SU-DHL-6 (cell line): ENCODE measurements around the gene PPIA.

ENCODE experiments used
- H2AFZ ChIP-seq: fragments of 200-600 bp; sonication (generic); 2 replicates; pipeline ENCODE4 v1.6.1; 2014; ENCODE audit warnings: low read depth, mild to moderate bottlenecking, moderate library complexity, mixed read lengths, antibody characterized with exemption, low read length; ENCODE audit not compliant: severe bottlenecking
- H3F3A ChIP-seq: fragments of 200-600 bp; shearing (Covaris generic); 2 replicates; pipeline ENCODE4 v1.6.0; 2016; ENCODE audit warnings: antibody characterized with exemption, mild to moderate bottlenecking; ENCODE audit not compliant: insufficient read depth
- H3K27ac ChIP-seq: fragments of 200-600 bp; sonication (generic); 2 replicates; pipeline ENCODE4 v1.5.1; 2016; ENCODE audit warnings: low read depth, mild to moderate bottlenecking, low read length, moderate library complexity, mixed read lengths
- H3K27me3 ChIP-seq: fragments of 200-600 bp; sonication (generic), shearing (Covaris generic); 2 replicates; pipeline ENCODE4 v1.6.0; 2014; ENCODE audit warnings: mild to moderate bottlenecking, low read length
- H3K36me3 ChIP-seq: fragments of 200-600 bp; sonication (generic); 2 replicates; pipeline ENCODE4 v1.6.1; 2014; ENCODE audit warnings: mild to moderate bottlenecking, low read length, mixed read lengths
- H3K4me2 ChIP-seq: fragments of 300-600, 200-600 bp; shearing (Covaris generic), sonication (generic); 2 replicates; pipeline ENCODE4 v1.6.0; 2014; ENCODE audit warnings: low read length, low read depth, mild to moderate bottlenecking; ENCODE audit not compliant: poor library complexity, severe bottlenecking
- H3K4me3 ChIP-seq: fragments of 200-600 bp; sonication (generic); 2 replicates; pipeline ENCODE4 v1.5.1; 2014; ENCODE audit warnings: antibody characterized with exemption, low read length, mild to moderate bottlenecking, mixed read lengths; ENCODE audit not compliant: insufficient read depth, poor library complexity, severe bottlenecking
- H3K79me2 ChIP-seq: fragments of 200-600 bp; sonication (generic); 2 replicates; pipeline ENCODE4 v1.6.1; 2014; ENCODE audit warnings: mild to moderate bottlenecking, low read length, moderate library complexity; ENCODE audit not compliant: insufficient read depth
- H3K9ac ChIP-seq: fragments of 200-600 bp; sonication (generic); 2 replicates; pipeline ENCODE4 v1.7.0; 2014; ENCODE audit warnings: mild to moderate bottlenecking, low read length
- H3K9me2 ChIP-seq: fragments of 200-600 bp; sonication (generic); replicated peaks from 2 replicates; pipeline ENCODE4 v1.6.1; 2014; ENCODE audit warnings: low read length; ENCODE audit not compliant: insufficient read depth
- H3K9me3 ChIP-seq: fragments of 200-600 bp; sonication (generic); 2 replicates; pipeline ENCODE4 v1.6.1; 2014; ENCODE audit warnings: low read length, mixed read lengths; ENCODE audit not compliant: insufficient read depth
- H4K20me1 ChIP-seq: fragments of 200-600 bp; sonication (generic); 2 replicates; pipeline ENCODE4 v1.6.1; 2014; ENCODE audit warnings: low read depth, mild to moderate bottlenecking, antibody characterized with exemption, low read length, moderate library complexity, mixed read lengths
- CTCF ChIP-seq: fragments of 200-600 bp; sonication (generic); IDR thresholded peaks from one replicate; pipeline ENCODE4 v1.5.1; 2017; ENCODE audit warnings: antibody characterized with exemption, mild to moderate bottlenecking, low read length, moderate library complexity; ENCODE audit not compliant: insufficient read depth, poor library complexity, severe bottlenecking
- EZH2phosphoT487 ChIP-seq: fragments of 200-600 bp; sonication (generic), shearing (Covaris generic); conservative IDR thresholded peaks from 2 replicates; pipeline ENCODE4 v1.6.1; 2018; ENCODE audit warnings: mild to moderate bottlenecking, antibody characterized with exemption, low read length, moderate library complexity, mixed read lengths

PPIA gene

GRCh38 chr7:44852590-44852989 is 56.1 kb downstream of the PPIA start:
- no peak for TF ChIP-seq CTCF
- no peak for TF ChIP-seq EZH2phosphoT487
- H3K4me3 ChIP-seq: no peak overlapping the region
- peaks cover 22% of the 10 kb centered on the region for H3F3A ChIP-seq
- H3K27ac ChIP-seq: no peak overlapping the region
- no peaks in the 10 kb centered on the region for H3K9me2 ChIP-seq
- H3K79me2 ChIP-seq: peaks cover 4% of the 10 kb centered on the region; the same call in 1 of the 2 replicates
- H2AFZ ChIP-seq: no peak overlapping the region
- H3K9ac ChIP-seq: no peak overlapping the region
- H3K36me3 ChIP-seq: no peaks in the 10 kb centered on the region
- H4K20me1 ChIP-seq: no peaks in the 10 kb centered on the region
- no peaks in the 10 kb centered on the region for H3K27me3 ChIP-seq
- H3K4me2 ChIP-seq: no peak overlapping the region
- no peaks in the 10 kb centered on the region for H3K9me3 ChIP-seq
